Skin of body (tissue), 2 donors: ENCODE results near the gene PPM1L. TPM values are rescaled to one million over a fixed set of nuclear protein-coding genes. Genes with fewer than 3 reads are reported as not detected.
A peak's percentile ranks its signal among the peaks of the same experiment; 100 is the strongest.

Experiments used
- DNase-seq: peaks from one replicate; lab custom pipeline; 2025; lab: John Stamatoyannopoulos, UW
- total RNA-seq: library from RNA; depleted of rRNA; stranded (reverse); fragments of >200 nt; gene quantifications from one replicate; pipeline ENCODE4 v1.2.3, GENCODE V29; 2014

The PPM1L gene
- total RNA-seq, 1 donor from 2014 or later, result 12.0 TPM

- no peak for DNase-seq
Measured at GRCh38 chr3:160928183-160928726, 172.2 kb downstream of the PPM1L start.

GRCh38 chr3:160929595-160929994, 173.6 kb downstream of the PPM1L start:
- no peak for DNase-seq

- peak; percentile 31 for DNase-seq
Measured at GRCh38 chr3:160931474-160931873, 175.4 kb downstream of the PPM1L start.

GRCh38 chr3:160935413-160936095, 179.5 kb downstream of the PPM1L start:
- no peak for DNase-seq

GRCh38 chr3:160941885-160942494, 186.0 kb downstream of the PPM1L start:
- DNase-seq, result no peak

- DNase-seq, result no peak
Measured at GRCh38 chr3:160943996-160944395, 188.0 kb downstream of the PPM1L start.

- no peak for DNase-seq
Measured at GRCh38 chr3:160945336-160945735, 189.3 kb downstream of the PPM1L start.

GRCh38 chr3:160948273-160948672, 192.2 kb downstream of the PPM1L start:
- no peak for DNase-seq

GRCh38 chr3:160949460-160949859, 193.4 kb downstream of the PPM1L start:
- no peak for DNase-seq

GRCh38 chr3:160950542-160950941, 194.5 kb downstream of the PPM1L start:
- no peak for DNase-seq

GRCh38 chr3:160950954-160951353, 194.9 kb downstream of the PPM1L start:
- DNase-seq, result no peak

- no peak for DNase-seq
Measured at GRCh38 chr3:160951642-160952487, 195.8 kb downstream of the PPM1L start.

GRCh38 chr3:160953686-160954085, 197.7 kb downstream of the PPM1L start:
- no peak for DNase-seq

GRCh38 chr3:160956785-160957184, 200.8 kb downstream of the PPM1L start:
- no peak for DNase-seq

- DNase-seq, result no peak
Measured at GRCh38 chr3:160960568-160960967, 204.5 kb downstream of the PPM1L start.

- no peak for DNase-seq
Measured at GRCh38 chr3:160963949-160964348, 207.9 kb downstream of the PPM1L start.

- peak; percentile 43 for DNase-seq
Measured at GRCh38 chr3:160968761-160969160, 212.7 kb downstream of the PPM1L start.

- DNase-seq, result no peak
Measured at GRCh38 chr3:160973067-160973809, 217.2 kb downstream of the PPM1L start.

- DNase-seq, result no peak
Measured at GRCh38 chr3:160977773-160978172, 221.7 kb downstream of the PPM1L start.

GRCh38 chr3:160980740-160981139, 224.7 kb downstream of the PPM1L start:
- DNase-seq, result no peak

GRCh38 chr3:160981217-160981938, 225.3 kb downstream of the PPM1L start:
- no peak for DNase-seq
